ENCODE results near the gene CELF4. TPM values are rescaled to one million over a fixed set of nuclear protein-coding genes. Genes with fewer than 3 reads are reported as not detected.

The CELF4 gene
- total and polyA plus RNA-seq, 7 donors = 0.60 to 5.0 (median 1.8) TPM; not detected in 1

- 86 to 89% methylated on average over 5 of the region's 5 CpGs for WGBS, 2 donors
- no peaks in the 10 kb centered on the region for H3K36me3 ChIP-seq
- no peaks in the 10 kb centered on the region for H3K9me3 ChIP-seq
- H3K4me3 ChIP-seq = no peak overlapping the region
- intact Hi-C loops (cut with DNase I) = no loop called here
- H3K27me3 ChIP-seq = no peaks in the 10 kb centered on the region
- H3K4me1 ChIP-seq = peaks cover 0 to 23% (median 16%) of the 10 kb centered on the region in 4 donors
- no peak for DNase-seq
- no peak overlapping the region for H3K27ac ChIP-seq
- TF ChIP-seq CTCF (IDR thresholded peaks at IDR 0.05) (no peak), EP300 (IDR thresholded peaks at IDR 0.05) (no peak), POLR2AphosphoS5 (IDR thresholded peaks at IDR 0.05) (no peak), POLR2A (IDR thresholded peaks at IDR 0.05) (no peak)
Observed at GRCh38 chr18:37456395-37456794, 109.2 kb downstream of the CELF4 start.

GRCh38 chr18:37453752-37454151, 111.8 kb downstream of the CELF4 start:
- intact Hi-C loops (cut with DNase I) = no loop called here
- peak overlapping the region in 3 of 4 donors; percentile 35 to 65 (median 52) for H3K27ac ChIP-seq
- no peaks in the 10 kb centered on the region for H3K27me3 ChIP-seq
- no peaks in the 10 kb centered on the region for H3K9me3 ChIP-seq
- H3K36me3 ChIP-seq = no peaks in the 10 kb centered on the region
- TF ChIP-seq POLR2AphosphoS5 (IDR thresholded peaks at IDR 0.05) = no peak
- TF ChIP-seq POLR2A (IDR thresholded peaks at IDR 0.05) = no peak
- TF ChIP-seq CTCF (IDR thresholded peaks at IDR 0.05) = no peak
- TF ChIP-seq EP300 (IDR thresholded peaks at IDR 0.05) = no peak
- no peak overlapping the region for H3K4me3 ChIP-seq
- no peak for DNase-seq
- WGBS, 2 donors = 68 to 69% methylated on average over 3 of the region's 3 CpGs
- peaks cover 0 to 41% (median 30%) of the 10 kb centered on the region in 4 donors for H3K4me1 ChIP-seq

- peak overlapping the region; percentile 27 to 65 (median 44) for H3K27ac ChIP-seq
- intact Hi-C loops (cut with DNase I) = no loop called here
- no peak for TF ChIP-seq CTCF (IDR thresholded peaks at IDR 0.05)
- no peak for TF ChIP-seq POLR2AphosphoS5 (IDR thresholded peaks at IDR 0.05)
- no peak for TF ChIP-seq POLR2A (IDR thresholded peaks at IDR 0.05)
- no peak for TF ChIP-seq EP300 (IDR thresholded peaks at IDR 0.05)
- no peaks in the 10 kb centered on the region for H3K27me3 ChIP-seq
- peaks cover 0 to 41% (median 30%) of the 10 kb centered on the region in 4 donors for H3K4me1 ChIP-seq
- H3K36me3 ChIP-seq = no peaks in the 10 kb centered on the region
- no peak for DNase-seq
- 24 to 58% methylated on average over 4 of the region's 4 CpGs for WGBS, 2 donors
- H3K4me3 ChIP-seq = no peak overlapping the region
- H3K9me3 ChIP-seq = no peaks in the 10 kb centered on the region
Observed at GRCh38 chr18:37452682-37453385, 112.8 kb downstream of the CELF4 start.

- Histone ChIP-seq H3K4me3 (no peak overlapping the region), H3K27me3 (no peaks in the 10 kb centered on the region), H3K36me3 (no peaks in the 10 kb centered on the region), H3K9me3 (no peaks in the 10 kb centered on the region), H3K27ac (peak overlapping the region in 2 of 4 donors; percentile 52 to 58), H3K4me1 (peaks cover 0 to 41% (median 30%) of the 10 kb centered on the region in 4 donors)
- no peak for DNase-seq
- no peak for TF ChIP-seq CTCF (IDR thresholded peaks at IDR 0.05)
- TF ChIP-seq POLR2AphosphoS5 (IDR thresholded peaks at IDR 0.05) = no peak
- TF ChIP-seq EP300 (IDR thresholded peaks at IDR 0.05) = no peak
- TF ChIP-seq POLR2A (IDR thresholded peaks at IDR 0.05) = no peak
- intact Hi-C loops (cut with DNase I) = no loop called here
- WGBS, 2 donors = 88 to 91% methylated on average over 6 of the region's 6 CpGs
Observed at GRCh38 chr18:37452015-37452414, 113.6 kb downstream of the CELF4 start.
